Calu3 (cell line): Measurements from ENCODE around the gene LRRFIP2. TPM values are rescaled to one million over a fixed set of nuclear protein-coding genes. Genes with fewer than 3 reads are reported as not detected.

Source experiments
- BruUV-seq: library from RNA; stranded (reverse); fragments of 400-500 nt; replicated peaks from 2 replicates; lab custom pipeline; 2021; lab: Mats Ljungman, UMichigan
- CTCF ChIA-PET: fragments of 300-600 bp; sonication (Branson Sonifier 250); formaldehyde crosslinking; loops from one replicate; lab custom pipeline; 2022; ENCODE audit warnings: antibody characterized with exemption; lab: Charles Lee
- DNase-seq: peaks from one replicate; pipeline ENCODE4 v3.0.0; 2022
- H3K27ac Mint-ChIP-seq: one replicate; pipeline ENCODE4 v1.8.0; 2022; ENCODE audit warnings: mixed read lengths; ENCODE audit not compliant: unreplicated experiment
- H3K27me3 Mint-ChIP-seq: one replicate; pipeline ENCODE4 v1.8.0; 2022; ENCODE audit warnings: mixed read lengths; ENCODE audit not compliant: unreplicated experiment
- H3K36me3 Mint-ChIP-seq: one replicate; pipeline ENCODE4 v1.8.0; 2022; ENCODE audit warnings: mild to moderate bottlenecking, moderate library complexity, mixed read lengths; ENCODE audit not compliant: insufficient read depth, unreplicated experiment
- H3K4me1 Mint-ChIP-seq: one replicate; pipeline ENCODE4 v1.8.0; 2022; ENCODE audit warnings: mild to moderate bottlenecking, low read depth, mixed read lengths; ENCODE audit not compliant: unreplicated experiment
- H3K4me3 Mint-ChIP-seq: one replicate; pipeline ENCODE4 v1.8.0; 2022; ENCODE audit warnings: mild to moderate bottlenecking, low read depth, moderate library complexity, mixed read lengths; ENCODE audit not compliant: unreplicated experiment
- H3K9me3 Mint-ChIP-seq: one replicate; pipeline ENCODE4 v1.8.0; 2022; ENCODE audit warnings: low read depth, mixed read lengths; ENCODE audit not compliant: unreplicated experiment
- intact Hi-C: fragments of 100-400 bp; cut with micrococcal nuclease; formaldehyde crosslinking; loops from one replicate; pipeline ENCODE4 v1.10.0; 2022; ENCODE audit not compliant: unreplicated experiment
- total RNA-seq: library from RNA; stranded (reverse); gene quantifications from 2 replicates; pipeline ENCODE4 v1.2.3, GENCODE V29; 2022
- TF ChIP-seq, protein P1 (sequence below): fragments of 200-600 bp; IDR thresholded peaks from one replicate; pipeline ENCODE4 v1.8.0; 2022; ENCODE audit warnings: antibody characterized with exemption; ENCODE audit not compliant: unreplicated experiment

LRRFIP2 gene
- total RNA-seq, 1 experiment from 2014 or later, result 38.8 TPM

- no peaks in the 10 kb centered on the region for H3K4me1 Mint-ChIP-seq
- BruUV-seq, result no TSS peak
- DNase-seq, result no peak
- H3K36me3 Mint-ChIP-seq, result peaks cover 12% of the 10 kb centered on the region
- H3K27me3 Mint-ChIP-seq, result no peaks in the 10 kb centered on the region
- TF ChIP-seq, protein P1, sequence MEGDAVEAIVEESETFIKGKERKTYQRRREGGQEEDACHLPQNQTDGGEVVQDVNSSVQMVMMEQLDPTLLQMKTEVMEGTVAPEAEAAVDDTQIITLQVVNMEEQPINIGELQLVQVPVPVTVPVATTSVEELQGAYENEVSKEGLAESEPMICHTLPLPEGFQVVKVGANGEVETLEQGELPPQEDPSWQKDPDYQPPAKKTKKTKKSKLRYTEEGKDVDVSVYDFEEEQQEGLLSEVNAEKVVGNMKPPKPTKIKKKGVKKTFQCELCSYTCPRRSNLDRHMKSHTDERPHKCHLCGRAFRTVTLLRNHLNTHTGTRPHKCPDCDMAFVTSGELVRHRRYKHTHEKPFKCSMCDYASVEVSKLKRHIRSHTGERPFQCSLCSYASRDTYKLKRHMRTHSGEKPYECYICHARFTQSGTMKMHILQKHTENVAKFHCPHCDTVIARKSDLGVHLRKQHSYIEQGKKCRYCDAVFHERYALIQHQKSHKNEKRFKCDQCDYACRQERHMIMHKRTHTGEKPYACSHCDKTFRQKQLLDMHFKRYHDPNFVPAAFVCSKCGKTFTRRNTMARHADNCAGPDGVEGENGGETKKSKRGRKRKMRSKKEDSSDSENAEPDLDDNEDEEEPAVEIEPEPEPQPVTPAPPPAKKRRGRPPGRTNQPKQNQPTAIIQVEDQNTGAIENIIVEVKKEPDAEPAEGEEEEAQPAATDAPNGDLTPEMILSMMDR, result no peak
- no peaks in the 10 kb centered on the region for H3K9me3 Mint-ChIP-seq
- no peak overlapping the region for H3K4me3 Mint-ChIP-seq
- intact Hi-C loops, result no loop called here
- CTCF ChIA-PET, result interaction anchor here (0.6 to 1.0 kb wide), 2 partner anchors 95 to 439 kb away, joined by 3 read pairs; no protein-coding TSS in a partner anchor
- H3K27ac Mint-ChIP-seq, result no peak overlapping the region
These were observed 143.2 kb downstream of the LRRFIP2 start for GRCh38 chr3:37031096-37031682.

- Mint-ChIP-seq H3K36me3 (peaks cover 12% of the 10 kb centered on the region), H3K9me3 (no peaks in the 10 kb centered on the region), H3K27ac (no peak overlapping the region), H3K4me3 (no peak overlapping the region), H3K4me1 (no peaks in the 10 kb centered on the region), H3K27me3 (no peaks in the 10 kb centered on the region)
- CTCF ChIA-PET, result interaction anchor here (1.0 kb wide), 1 partner anchor 96 kb away, joined by 3 read pairs; no protein-coding TSS in a partner anchor
- no peak for DNase-seq
- intact Hi-C loops, result no loop called here
- BruUV-seq, result no TSS peak
- TF ChIP-seq, protein P1, result no peak
These were observed 143.8 kb downstream of the LRRFIP2 start for GRCh38 chr3:37030588-37030987.

GRCh38 chr3:37029516-37030163 is 144.7 kb downstream of the LRRFIP2 start:
- TF ChIP-seq, protein P1, result no peak
- BruUV-seq, result no TSS peak
- H3K4me3 Mint-ChIP-seq, result no peak overlapping the region
- H3K27me3 Mint-ChIP-seq, result no peaks in the 10 kb centered on the region
- peaks cover 12% of the 10 kb centered on the region for H3K36me3 Mint-ChIP-seq
- no peaks in the 10 kb centered on the region for H3K4me1 Mint-ChIP-seq
- no peak overlapping the region for H3K27ac Mint-ChIP-seq
- intact Hi-C loops, result no loop called here
- CTCF ChIA-PET, result no interaction called here
- DNase-seq, result no peak
- H3K9me3 Mint-ChIP-seq, result peaks cover 4% of the 10 kb centered on the region

DNA sequence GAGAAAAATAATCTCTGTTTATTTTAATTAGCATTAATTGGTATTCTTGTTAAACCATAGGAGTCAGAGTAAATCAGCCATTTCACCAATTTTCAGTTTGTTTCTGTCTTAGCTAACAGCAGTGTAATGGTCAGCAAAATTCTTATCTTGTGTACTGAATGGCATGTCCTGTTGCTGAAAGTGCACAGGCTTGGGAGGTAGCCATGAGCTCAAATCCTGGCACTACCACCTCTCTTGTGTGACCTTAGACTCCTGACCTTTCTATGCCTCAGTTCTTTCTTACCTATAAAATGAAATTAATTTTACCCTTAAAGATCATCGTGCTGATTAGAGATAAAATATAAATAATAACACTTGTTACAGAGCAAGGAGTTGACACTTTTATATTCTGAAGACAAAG is 145.3 kb downstream of the LRRFIP2 start:
- TF ChIP-seq, protein P1, result no peak
- Mint-ChIP-seq H3K4me1 (no peaks in the 10 kb centered on the region), H3K36me3 (peaks cover 12% of the 10 kb centered on the region), H3K4me3 (no peak overlapping the region), H3K27me3 (no peaks in the 10 kb centered on the region), H3K9me3 (peaks cover 6% of the 10 kb centered on the region), H3K27ac (no peak overlapping the region)
- intact Hi-C loops, result no loop called here
- BruUV-seq, result no TSS peak
- CTCF ChIA-PET, result no interaction called here
- no peak for DNase-seq
